Heart right ventricle (tissue), 16 donors: ENCODE measurements around the gene WDPCP. TPM values are rescaled to one million over a fixed set of nuclear protein-coding genes. Genes with fewer than 3 reads are reported as not detected.
"Not testable (repeated sequence)": the region's sequence is repeated elsewhere in the genome, so short reads cannot be mapped to it uniquely, and the experiment has no call there.

Experiments
- ATAC-seq, 8 donors: fragments of 200-7000 bp; cut with Tn5 transposase; one replicate each; pipeline ENCODE4 v1.9.1; 2020; ENCODE audit warnings: mild to moderate bottlenecking in 8 of 8, moderate library complexity in 8 of 8, moderate number of reproducible peaks in 1 of 8
- DNase-seq, 2 donors: peaks; one replicate each; pipeline ENCODE4 v3.0.0-alpha.2; 2020
- H3K27ac ChIP-seq, 10 donors: fragments of 200-600 bp; sonication (generic) in 2 of 10; one replicate each; pipeline versions ENCODE4 v1.5.0 to v1.8.0; 2020 to 2022; ENCODE audit warnings: mild to moderate bottlenecking in 3 of 10
- H3K27me3 ChIP-seq, 7 donors: fragments of 200-600 bp; one replicate each; pipeline ENCODE4 v1.8.0; 2021 to 2022; ENCODE audit warnings: mild to moderate bottlenecking in 2 of 7
- H3K36me3 ChIP-seq, 9 donors: fragments of 200-600 bp; sonication (generic) in 1 of 9; one replicate each; pipeline versions ENCODE4 v1.5.0 to v1.8.0; 2020 to 2022; ENCODE audit warnings: mild to moderate bottlenecking in 2 of 9
- H3K4me1 ChIP-seq, 9 donors: fragments of 200-600 bp; sonication (generic) in 1 of 9; one replicate each; pipeline versions ENCODE4 v1.5.0 to v1.8.0; 2020 to 2022; ENCODE audit warnings: mild to moderate bottlenecking in 4 of 9
- H3K4me3 ChIP-seq, 10 donors: fragments of 200-600 bp; sonication (generic) in 2 of 10; one replicate each; pipeline versions ENCODE4 v1.5.0 to v1.8.0; 2020 to 2022; ENCODE audit warnings: mild to moderate bottlenecking in 7 of 10, moderate library complexity in 2 of 10
- H3K9me3 ChIP-seq, 11 donors: fragments of 200-600 bp in 10 of 11; sonication (generic) in 2 of 11; one replicate each; pipeline versions ENCODE4 v1.5.0 to v1.8.0; 2013 to 2022; ENCODE audit warnings: mild to moderate bottlenecking in 2 of 11, control low read depth in 1 of 11, moderate library complexity in 1 of 11
- WGBS, 2 donors: extraction: QIAGEN DNeasy Blood & Tissue Kit; methylation state at CpG; one replicate each; pipeline ENCODE4 v1.1.7; 2013; ENCODE audit warnings: inconsistent platforms in 1 of 2; 5-methylcytosine and 5-hydroxymethylcytosine counted together
- intact Hi-C, 10 donors: fragments of 100-400 bp; cut with DNase I; formaldehyde crosslinking; loops; one replicate each; pipeline versions ENCODE4 v1.11.1 to v1.14.2; 2022
- polyA plus RNA-seq, 2 donors: library from polyadenylated mRNA; stranded (reverse); fragments of 200-250 nt; gene quantifications; one replicate each; pipeline ENCODE4 v1.2.3, GENCODE V29; 2013
- total RNA-seq, 10 donors: library from RNA; stranded (reverse); fragmentation: NEBNext Ultra II Directional in 3 of 10; extraction: Animal tissue kit (Norgen Biotek cat#: 25700) in 3 of 10; gene quantifications; one replicate each; pipeline versions ENCODE4 v1.2.1 to v1.2.4, GENCODE V29; 2021 to 2023
- TF ChIP-seq, protein P1 (sequence below), 9 donors: fragments of 200-600 bp; sonication (generic) in 2 of 9; IDR thresholded peaks; one replicate each; pipeline versions ENCODE4 v1.5.0 to v1.8.0; 2021 to 2022; ENCODE audit warnings: antibody characterized with exemption in 9 of 9, mild to moderate bottlenecking in 5 of 9, moderate library complexity in 1 of 9
- donor health status: Arrhythmogenic right ventricular cardiomyopathy.
- donor health status: ischemic (EF 13 %, LVEDD 7.1; RV severe dilation, severe dysfunction).
- donor health status: healthy with polysubstance abuse.
- donor health status: DM: no; HTN: yes; CAD: no.
- donor health status: DM: no; HTN: no; CAD: no.
- donor health status: ischemic (EF 25% LVEDD 6.9; RV normal size, moderate dysfunction).
- donor health status: ischemic (EF 25% LVEDD 5.7; RV mildly dilated, moderate dysfunction).
- donor health status: healthy.
- donor health status: DM: yes; HTN: yes; CAD: no.
- donor health status: Ischemic cardiomyopathy.
- donor health status: ischemic (EF 35%, LVEDD 5.7; RV mildly dilated, moderate dysfunction).
- donor health status: nonischemic (EF 11% LVEDD 7.7; RV severe dilation, severe dysfunction).
- donor health status: DM: yes; HTN: yes; CAD: no.
- donor health status: PGD.
- donor health status: ischemic (EF 29% LVEDD 5.4; RV normal size, mild dysfunction).
- donor health status: nonischemic (EF 23%, LVEDD 6.1; RV moderate dilation, normal function).

Gene WDPCP
- total and polyA plus RNA-seq, 12 donors = 3.7 to 36.6 (median 20.2) TPM

DNA sequence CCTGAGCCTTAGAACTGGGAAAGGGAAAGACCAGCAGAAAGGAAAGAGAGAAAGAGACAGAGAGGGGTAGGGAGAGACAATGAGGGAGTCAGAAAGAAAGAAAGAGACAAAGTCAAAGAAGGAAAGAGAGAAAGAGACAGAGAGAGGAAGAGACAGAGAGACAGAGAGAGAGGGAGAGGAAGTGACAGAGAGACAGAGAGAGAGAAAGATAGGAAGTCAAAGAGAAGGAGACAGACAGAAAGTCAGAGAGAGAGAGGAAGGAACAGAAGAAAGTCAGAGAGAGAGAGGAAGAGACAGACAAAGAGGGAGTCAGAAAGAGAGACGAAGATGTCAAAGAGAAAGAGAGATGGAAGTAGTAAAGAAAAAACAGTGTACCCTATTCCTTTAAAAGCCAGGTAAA, 261.8 kb downstream of the WDPCP start:
- peaks cover 0 to 9% (median 0%) of the 10 kb centered on the region in 9 donors for H3K36me3 ChIP-seq
- ATAC-seq = no peak
- no peaks in the 10 kb centered on the region for H3K27me3 ChIP-seq
- no peaks in the 10 kb centered on the region for H3K4me1 ChIP-seq
- no peak for DNase-seq
- TF ChIP-seq, protein P1, sequence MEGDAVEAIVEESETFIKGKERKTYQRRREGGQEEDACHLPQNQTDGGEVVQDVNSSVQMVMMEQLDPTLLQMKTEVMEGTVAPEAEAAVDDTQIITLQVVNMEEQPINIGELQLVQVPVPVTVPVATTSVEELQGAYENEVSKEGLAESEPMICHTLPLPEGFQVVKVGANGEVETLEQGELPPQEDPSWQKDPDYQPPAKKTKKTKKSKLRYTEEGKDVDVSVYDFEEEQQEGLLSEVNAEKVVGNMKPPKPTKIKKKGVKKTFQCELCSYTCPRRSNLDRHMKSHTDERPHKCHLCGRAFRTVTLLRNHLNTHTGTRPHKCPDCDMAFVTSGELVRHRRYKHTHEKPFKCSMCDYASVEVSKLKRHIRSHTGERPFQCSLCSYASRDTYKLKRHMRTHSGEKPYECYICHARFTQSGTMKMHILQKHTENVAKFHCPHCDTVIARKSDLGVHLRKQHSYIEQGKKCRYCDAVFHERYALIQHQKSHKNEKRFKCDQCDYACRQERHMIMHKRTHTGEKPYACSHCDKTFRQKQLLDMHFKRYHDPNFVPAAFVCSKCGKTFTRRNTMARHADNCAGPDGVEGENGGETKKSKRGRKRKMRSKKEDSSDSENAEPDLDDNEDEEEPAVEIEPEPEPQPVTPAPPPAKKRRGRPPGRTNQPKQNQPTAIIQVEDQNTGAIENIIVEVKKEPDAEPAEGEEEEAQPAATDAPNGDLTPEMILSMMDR (IDR thresholded peaks at IDR 0.05) = no peak
- peaks cover 0 to 31% (median 11%) of the 10 kb centered on the region in 11 donors for H3K9me3 ChIP-seq
- WGBS, 2 donors = 88 to 89% methylated on average over 1 of the region's 1 CpG
- H3K4me3 ChIP-seq = no peak overlapping the region
- intact Hi-C loops = no loop called here
- H3K27ac ChIP-seq = no peak overlapping the region

DNA sequence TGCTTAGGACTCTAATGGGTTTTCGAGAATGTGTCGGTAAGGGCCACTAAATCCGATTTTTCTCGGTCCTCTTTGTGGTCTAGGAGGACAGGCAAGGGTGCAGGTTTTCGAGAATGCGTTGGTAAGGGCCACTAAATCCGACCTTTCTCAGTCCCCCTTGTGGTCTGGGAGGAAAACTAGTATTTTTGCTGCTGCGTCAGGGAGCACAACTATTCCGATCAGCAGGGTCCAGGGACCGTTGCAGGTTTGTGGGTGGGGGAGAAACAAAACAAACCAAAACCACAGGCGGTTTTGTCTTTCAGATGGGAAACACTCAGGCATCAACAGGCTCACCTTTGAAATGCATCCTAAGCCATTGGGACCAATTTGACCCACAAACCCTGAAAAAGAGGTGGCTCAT, 264.6 kb downstream of the WDPCP start:
- H3K4me1 ChIP-seq, ATAC-seq, H3K27me3 ChIP-seq, H3K4me3 ChIP-seq, DNase-seq, intact Hi-C loops, H3K27ac ChIP-seq, H3K36me3 ChIP-seq: not testable (repeated sequence)
- H3K9me3 ChIP-seq = peaks cover 0 to 59% (median 14%) of the 10 kb centered on the region in 11 donors
- WGBS, 2 donors = 84 to 92% methylated on average over 11 of the region's 11 CpGs

DNA sequence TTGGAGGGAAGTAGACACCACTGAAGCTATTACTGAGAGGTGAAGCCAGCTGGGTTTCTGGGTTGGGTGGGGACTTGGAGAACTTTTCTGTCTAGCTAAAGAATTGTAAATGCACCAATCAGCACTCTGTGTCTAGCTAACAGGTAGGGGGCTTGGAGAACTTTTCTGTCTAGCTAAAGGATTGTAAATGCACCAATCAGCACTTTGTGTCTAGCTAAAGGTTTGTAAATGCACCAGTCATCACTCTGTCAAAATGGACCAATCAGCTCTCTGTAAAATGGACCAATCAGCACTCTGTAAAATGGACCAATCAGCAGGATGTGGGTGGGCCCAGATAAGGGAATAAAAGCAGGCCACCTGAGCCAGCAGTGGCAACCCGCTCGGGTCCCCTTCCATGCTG, 266.3 kb downstream of the WDPCP start:
- DNase-seq, H3K27ac ChIP-seq, H3K36me3 ChIP-seq, H3K4me3 ChIP-seq, ATAC-seq, H3K4me1 ChIP-seq, H3K27me3 ChIP-seq, intact Hi-C loops: not testable (repeated sequence)
- 94 to 96% methylated on average over 2 of the region's 2 CpGs for WGBS, 2 donors
- peaks cover 0 to 64% (median 14%) of the 10 kb centered on the region in 11 donors for H3K9me3 ChIP-seq

DNA sequence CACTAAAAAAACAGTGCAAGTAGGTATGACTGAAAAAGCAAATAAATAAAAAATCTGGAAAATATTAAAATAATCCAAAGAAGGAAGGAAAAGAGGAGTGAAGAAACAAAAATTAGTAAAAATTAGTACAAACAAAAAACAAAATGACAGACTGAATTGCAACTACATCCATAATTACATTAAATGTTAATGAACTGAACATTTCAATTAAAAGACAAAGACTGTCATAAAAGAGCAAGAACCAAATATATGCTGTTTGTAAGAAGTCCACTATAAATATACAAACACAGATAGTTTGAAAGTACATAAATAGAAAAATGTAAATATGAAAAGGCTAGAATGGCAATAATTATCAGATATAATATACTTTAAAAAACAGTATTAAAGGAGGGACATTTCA, 267.6 kb downstream of the WDPCP start:
- H3K4me3 ChIP-seq = no peak overlapping the region
- DNase-seq (no peak), ATAC-seq (no peak)
- TF ChIP-seq, protein P1 (IDR thresholded peaks at IDR 0.05) = no peak
- H3K36me3 ChIP-seq = peaks cover 0 to 9% (median 0%) of the 10 kb centered on the region in 9 donors
- no peaks in the 10 kb centered on the region for H3K4me1 ChIP-seq
- H3K27ac ChIP-seq = no peak overlapping the region
- H3K9me3 ChIP-seq = peaks cover 0 to 64% (median 14%) of the 10 kb centered on the region in 11 donors
- intact Hi-C loops = no loop called here
- no peaks in the 10 kb centered on the region for H3K27me3 ChIP-seq

DNA sequence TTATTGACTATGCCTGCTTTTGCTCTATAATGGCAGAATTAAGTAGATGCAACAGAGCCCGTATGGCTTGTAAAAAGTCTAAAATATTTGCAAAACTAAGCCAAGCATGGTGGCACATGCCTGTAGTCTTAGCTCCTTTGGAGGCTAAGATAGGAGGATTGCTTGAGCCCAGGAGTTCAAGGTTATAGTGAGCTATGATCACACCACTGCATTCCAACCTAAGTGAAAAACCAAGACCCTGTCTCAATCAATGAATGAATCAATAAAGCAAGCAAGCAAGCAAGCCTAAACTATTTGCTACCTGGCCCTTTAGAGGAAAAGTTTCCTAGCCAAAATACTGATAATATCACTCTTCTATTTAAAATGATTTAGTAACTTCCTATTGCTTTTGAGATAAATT, 277.7 kb downstream of the WDPCP start:
- Histone ChIP-seq H3K4me1 (no peaks in the 10 kb centered on the region), H3K9me3 (peaks cover 0 to 37% (median 14%) of the 10 kb centered on the region in 11 donors), H3K4me3 (no peak overlapping the region), H3K27ac (no peak overlapping the region), H3K36me3 (peaks cover 0 to 47% (median 0%) of the 10 kb centered on the region in 9 donors), H3K27me3 (no peaks in the 10 kb centered on the region)
- ATAC-seq (no peak), DNase-seq (no peak)
- TF ChIP-seq, protein P1 (IDR thresholded peaks at IDR 0.05) = no peak
- WGBS, 2 donors = 91% methylated on average over 1 of the region's 1 CpG
- intact Hi-C loops = no loop called here
